Activated naive CD4-positive, alpha-beta T cell treated with anti-CD3 and anti-CD28 coated beads, Interleukin-2, amount 50 U/mL, for 24 hours (primary cell): ENCODE data around the gene RBMS3.

Experiments
- H3K27ac Mint-ChIP-seq: one replicate; pipeline ENCODE4 v1.8.0; 2021; ENCODE audit warnings: mild to moderate bottlenecking, mixed read lengths
- H3K27me3 Mint-ChIP-seq: one replicate; pipeline ENCODE4 v1.8.0; 2021; ENCODE audit warnings: mixed read lengths
- H3K36me3 Mint-ChIP-seq: one replicate; pipeline ENCODE4 v1.8.0; 2021; ENCODE audit warnings: mixed read lengths
- H3K4me1 Mint-ChIP-seq: one replicate; pipeline ENCODE4 v1.8.0; 2021; ENCODE audit warnings: mixed read lengths
- H3K4me3 Mint-ChIP-seq: one replicate; pipeline ENCODE4 v1.8.0; 2021; ENCODE audit warnings: mild to moderate bottlenecking, mixed read lengths
- H3K9me3 Mint-ChIP-seq: one replicate; pipeline ENCODE4 v1.8.0; 2021; ENCODE audit warnings: mixed read lengths

The RBMS3 gene

GRCh38 chr3:29265509-29266072, 15.3 kb upstream of the RBMS3 start:
- Mint-ChIP-seq H3K4me1 (no peaks in the 10 kb centered on the region), H3K27ac (no peak overlapping the region), H3K4me3 (no peak overlapping the region), H3K9me3 (no peaks in the 10 kb centered on the region), H3K36me3 (no peaks in the 10 kb centered on the region), H3K27me3 (no peaks in the 10 kb centered on the region)

GRCh38 chr3:29267226-29267625, 13.6 kb upstream of the RBMS3 start:
- H3K27ac Mint-ChIP-seq, result no peak overlapping the region
- no peaks in the 10 kb centered on the region for H3K27me3 Mint-ChIP-seq
- H3K4me3 Mint-ChIP-seq, result no peak overlapping the region
- H3K9me3 Mint-ChIP-seq, result no peaks in the 10 kb centered on the region
- H3K36me3 Mint-ChIP-seq, result no peaks in the 10 kb centered on the region
- no peaks in the 10 kb centered on the region for H3K4me1 Mint-ChIP-seq

GRCh38 chr3:29268651-29269050, 12.2 kb upstream of the RBMS3 start:
- no peak overlapping the region for H3K4me3 Mint-ChIP-seq
- no peak overlapping the region for H3K27ac Mint-ChIP-seq
- H3K9me3 Mint-ChIP-seq, result no peaks in the 10 kb centered on the region
- H3K36me3 Mint-ChIP-seq, result no peaks in the 10 kb centered on the region
- no peaks in the 10 kb centered on the region for H3K27me3 Mint-ChIP-seq
- H3K4me1 Mint-ChIP-seq, result no peaks in the 10 kb centered on the region

- Mint-ChIP-seq H3K4me1 (no peaks in the 10 kb centered on the region), H3K4me3 (no peak overlapping the region), H3K9me3 (no peaks in the 10 kb centered on the region), H3K27me3 (no peaks in the 10 kb centered on the region), H3K27ac (no peak overlapping the region), H3K36me3 (no peaks in the 10 kb centered on the region)
Observed at GRCh38 chr3:29270752-29271151, 10.1 kb upstream of the RBMS3 start.

- Mint-ChIP-seq H3K27ac (no peak overlapping the region), H3K36me3 (no peaks in the 10 kb centered on the region), H3K9me3 (no peaks in the 10 kb centered on the region), H3K4me1 (no peaks in the 10 kb centered on the region), H3K4me3 (no peak overlapping the region), H3K27me3 (no peaks in the 10 kb centered on the region)
Observed at GRCh38 chr3:29271475-29271874, 9.4 kb upstream of the RBMS3 start.

GRCh38 chr3:29274667-29275066, 6.2 kb upstream of the RBMS3 start:
- no peaks in the 10 kb centered on the region for H3K9me3 Mint-ChIP-seq
- no peaks in the 10 kb centered on the region for H3K36me3 Mint-ChIP-seq
- H3K4me3 Mint-ChIP-seq, result no peak overlapping the region
- H3K27me3 Mint-ChIP-seq, result no peaks in the 10 kb centered on the region
- H3K4me1 Mint-ChIP-seq, result no peaks in the 10 kb centered on the region
- no peak overlapping the region for H3K27ac Mint-ChIP-seq

DNA sequence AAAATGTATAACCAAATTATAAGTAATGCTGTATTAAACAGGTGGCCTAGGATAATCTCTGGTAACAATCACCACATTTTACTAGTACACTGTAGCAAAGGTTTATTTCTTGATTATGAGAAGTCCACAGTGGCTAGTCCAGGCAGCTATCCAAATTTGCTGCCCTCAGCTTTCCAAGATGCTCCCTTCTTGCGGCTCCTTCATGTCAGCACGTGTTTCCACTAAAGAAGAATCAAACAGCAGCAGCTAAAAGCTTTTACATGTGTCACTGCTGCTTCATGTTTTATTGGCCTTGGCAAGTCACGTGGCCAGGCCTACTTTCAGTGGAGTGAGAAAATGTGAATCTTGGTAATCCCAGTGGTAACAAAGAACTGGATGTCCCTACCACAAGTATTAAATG, 5.6 kb upstream of the RBMS3 start:
- Mint-ChIP-seq H3K36me3 (no peaks in the 10 kb centered on the region), H3K27me3 (peaks cover under 1% of the 10 kb centered on the region), H3K4me1 (peaks cover under 1% of the 10 kb centered on the region), H3K27ac (no peak overlapping the region), H3K4me3 (no peak overlapping the region), H3K9me3 (no peaks in the 10 kb centered on the region)

DNA sequence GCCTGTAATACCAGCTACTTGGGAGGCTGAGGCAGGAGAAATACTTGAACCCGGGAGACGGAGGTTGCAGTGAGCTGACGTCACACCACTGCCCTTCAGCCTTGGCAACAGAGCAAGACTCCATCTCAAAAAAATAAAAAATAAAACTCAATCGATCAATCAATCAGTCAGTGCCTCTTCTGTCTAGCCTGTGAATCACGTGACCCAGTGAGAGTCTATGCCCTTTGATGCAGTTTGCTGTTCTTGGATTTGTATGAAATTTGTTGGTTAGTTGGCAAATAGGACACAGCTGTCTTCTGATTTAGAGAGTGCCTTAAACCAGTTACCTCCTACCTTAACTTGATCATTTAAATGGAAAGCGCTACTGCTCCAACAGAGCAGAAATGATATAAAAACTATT, 3.6 kb upstream of the RBMS3 start:
- Mint-ChIP-seq H3K4me3 (no peak overlapping the region), H3K27me3 (peaks cover 12% of the 10 kb centered on the region), H3K4me1 (peaks cover 20% of the 10 kb centered on the region), H3K9me3 (no peaks in the 10 kb centered on the region), H3K36me3 (no peaks in the 10 kb centered on the region), H3K27ac (no peak overlapping the region)

DNA sequence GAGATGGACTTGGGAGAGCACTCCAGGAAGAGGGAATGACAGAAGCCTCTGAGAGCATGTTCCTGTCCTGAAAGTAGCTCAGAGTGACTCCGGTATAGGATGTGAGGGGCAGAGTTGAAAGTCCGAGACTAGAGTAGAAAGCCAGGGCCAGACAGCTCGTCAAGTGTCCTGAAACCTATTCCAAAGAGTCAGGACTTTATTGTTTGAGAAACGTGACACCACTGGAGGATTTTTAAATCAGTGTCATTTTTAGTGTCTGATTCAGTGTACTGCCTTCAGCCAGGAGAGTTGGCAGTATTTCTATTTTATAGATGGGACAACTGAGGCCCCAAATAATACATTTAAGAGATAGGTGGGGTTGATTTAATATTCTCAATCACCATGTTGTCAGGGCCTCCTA, 1.6 kb upstream of the RBMS3 start:
- no peaks in the 10 kb centered on the region for H3K36me3 Mint-ChIP-seq
- no peaks in the 10 kb centered on the region for H3K9me3 Mint-ChIP-seq
- H3K4me1 Mint-ChIP-seq, result peaks cover 35% of the 10 kb centered on the region
- no peak overlapping the region for H3K27ac Mint-ChIP-seq
- peaks cover 24% of the 10 kb centered on the region for H3K27me3 Mint-ChIP-seq
- no peak overlapping the region for H3K4me3 Mint-ChIP-seq

DNA sequence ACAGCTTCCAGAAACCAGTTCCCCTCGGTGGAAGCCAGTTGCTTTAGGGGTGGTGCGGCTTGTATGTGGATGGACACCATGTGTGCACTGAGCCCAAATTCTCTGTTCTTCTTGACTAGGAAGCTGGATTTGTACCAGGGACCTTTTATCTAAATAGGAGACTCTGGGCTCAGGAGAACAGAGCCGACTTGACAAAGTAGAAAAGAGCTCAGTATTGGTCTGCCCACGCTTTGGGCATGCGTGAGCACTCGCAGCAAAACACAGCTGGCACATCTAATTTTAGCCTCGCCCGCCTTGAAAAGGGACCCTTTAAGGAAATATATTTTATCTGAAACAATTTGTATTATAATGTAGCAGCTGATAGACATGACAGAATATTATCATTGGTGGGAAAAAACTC, 1.1 kb upstream of the RBMS3 start:
- peaks cover 24% of the 10 kb centered on the region for H3K27me3 Mint-ChIP-seq
- H3K36me3 Mint-ChIP-seq, result no peaks in the 10 kb centered on the region
- peaks cover 35% of the 10 kb centered on the region for H3K4me1 Mint-ChIP-seq
- no peaks in the 10 kb centered on the region for H3K9me3 Mint-ChIP-seq
- no peak overlapping the region for H3K4me3 Mint-ChIP-seq
- H3K27ac Mint-ChIP-seq, result no peak overlapping the region

DNA sequence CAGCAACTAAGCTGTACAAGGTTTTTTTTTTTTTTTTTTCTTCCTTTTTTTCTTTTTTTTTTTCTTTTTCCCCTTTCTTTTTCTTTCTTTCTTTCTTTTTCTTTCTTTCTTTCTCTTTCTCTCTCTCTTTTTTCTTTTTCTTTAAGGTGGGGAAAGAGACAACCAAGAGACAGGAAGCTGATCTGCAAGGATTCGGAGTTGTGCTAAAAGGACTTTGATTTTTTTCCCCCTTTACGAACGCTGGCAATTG, 148 bp downstream of the RBMS3 start:
- Mint-ChIP-seq H3K4me1 (peaks cover 35% of the 10 kb centered on the region), H3K9me3 (no peaks in the 10 kb centered on the region), H3K36me3 (no peaks in the 10 kb centered on the region), H3K27ac (no peak overlapping the region), H3K4me3 (peak overlapping the region; percentile 87), H3K27me3 (peaks cover 25% of the 10 kb centered on the region)

DNA sequence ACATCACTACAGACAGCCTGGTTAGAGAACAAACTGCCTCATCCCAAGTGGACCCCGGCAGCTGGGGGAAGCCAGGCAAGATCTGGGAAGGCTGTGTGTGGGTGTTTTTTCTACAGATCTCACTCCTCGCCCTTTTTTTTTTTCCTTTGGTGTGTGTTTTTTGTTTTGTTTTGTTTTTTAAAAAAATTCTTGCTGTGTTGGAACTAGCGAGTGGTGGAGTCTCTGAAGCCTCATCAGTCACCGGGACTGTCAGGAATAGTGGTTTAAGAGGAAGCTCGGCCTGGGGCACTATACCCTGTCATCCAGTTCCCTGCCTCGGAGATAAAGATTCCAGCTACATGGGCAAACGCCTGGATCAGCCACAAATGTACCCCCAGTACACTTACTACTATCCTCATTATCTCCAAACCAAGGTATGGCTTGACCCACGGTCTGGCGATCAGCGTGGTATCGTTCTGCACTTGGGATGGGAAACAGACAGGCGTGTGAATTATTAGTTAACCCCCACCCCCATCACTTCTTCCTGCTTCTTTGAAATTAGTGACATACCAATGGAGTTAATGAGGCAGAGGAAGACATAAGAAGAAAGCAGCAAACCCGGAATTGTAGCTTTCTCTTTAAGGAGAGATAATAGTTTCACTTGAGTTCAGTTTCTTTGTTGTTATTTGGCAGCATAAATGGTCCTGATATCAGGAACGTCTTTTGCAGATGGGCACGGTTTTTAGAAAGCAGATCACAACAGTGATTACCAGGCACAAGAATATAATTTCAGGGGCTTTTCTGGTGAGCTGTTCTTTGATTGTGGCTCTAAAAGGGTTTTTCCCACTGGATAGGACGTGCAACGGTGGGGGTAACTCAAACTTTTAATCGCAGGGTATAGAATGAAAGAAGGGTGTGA, 722 bp downstream of the RBMS3 start:
- peak overlapping the region; percentile 87 for H3K4me3 Mint-ChIP-seq
- H3K9me3 Mint-ChIP-seq, result no peaks in the 10 kb centered on the region
- peaks cover 35% of the 10 kb centered on the region for H3K4me1 Mint-ChIP-seq
- no peaks in the 10 kb centered on the region for H3K36me3 Mint-ChIP-seq
- peaks cover 25% of the 10 kb centered on the region for H3K27me3 Mint-ChIP-seq
- H3K27ac Mint-ChIP-seq, result no peak overlapping the region

DNA sequence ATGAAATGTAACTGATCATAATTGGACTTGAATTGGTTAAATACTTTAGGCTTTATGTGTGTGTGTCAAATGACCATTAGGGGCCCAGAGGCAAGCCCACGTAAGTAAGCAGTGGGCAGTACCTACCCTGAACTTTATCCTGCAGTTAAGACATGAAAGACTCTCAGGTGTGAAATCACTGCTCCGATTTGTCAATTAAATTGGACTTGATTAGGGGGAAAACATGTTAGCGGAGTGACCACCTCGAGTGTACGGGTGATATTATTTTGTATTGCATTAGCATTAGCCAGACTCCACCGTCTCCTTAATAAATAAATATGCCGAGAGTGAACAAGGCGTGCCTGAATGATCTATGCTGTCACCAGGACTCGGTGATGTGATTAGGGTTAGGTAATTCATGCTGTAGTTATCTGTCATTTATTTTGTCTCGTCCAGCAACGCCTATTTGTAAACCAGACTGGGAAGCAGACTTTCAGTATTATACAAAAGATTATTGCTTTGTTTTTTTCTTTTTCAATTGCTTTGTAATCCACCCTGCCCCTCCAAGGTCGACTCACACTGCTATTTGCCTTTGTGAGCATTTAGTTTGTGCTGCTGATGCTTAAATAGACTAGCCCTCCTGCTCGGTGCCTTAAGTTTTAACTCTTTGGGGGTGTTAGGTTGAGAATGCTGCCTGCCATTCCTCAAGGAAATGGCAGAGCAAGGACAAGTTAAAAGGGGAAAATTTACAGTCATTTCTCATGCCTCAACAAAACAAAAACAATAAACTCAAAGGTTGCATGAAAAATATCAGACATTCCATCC, 1.8 kb downstream of the RBMS3 start:
- no peaks in the 10 kb centered on the region for H3K36me3 Mint-ChIP-seq
- H3K4me1 Mint-ChIP-seq, result peaks cover 35% of the 10 kb centered on the region
- no peak overlapping the region for H3K27ac Mint-ChIP-seq
- H3K27me3 Mint-ChIP-seq, result peaks cover 25% of the 10 kb centered on the region
- H3K4me3 Mint-ChIP-seq, result peak overlapping the region; percentile 87
- no peaks in the 10 kb centered on the region for H3K9me3 Mint-ChIP-seq

- H3K4me3 Mint-ChIP-seq, result peak overlapping the region; percentile 53
- H3K9me3 Mint-ChIP-seq, result no peaks in the 10 kb centered on the region
- peaks cover 25% of the 10 kb centered on the region for H3K27me3 Mint-ChIP-seq
- peaks cover 35% of the 10 kb centered on the region for H3K4me1 Mint-ChIP-seq
- peak overlapping the region; percentile 49 for H3K27ac Mint-ChIP-seq
- no peaks in the 10 kb centered on the region for H3K36me3 Mint-ChIP-seq
Observed at GRCh38 chr3:29283231-29284119, 2.6 kb downstream of the RBMS3 start.

DNA sequence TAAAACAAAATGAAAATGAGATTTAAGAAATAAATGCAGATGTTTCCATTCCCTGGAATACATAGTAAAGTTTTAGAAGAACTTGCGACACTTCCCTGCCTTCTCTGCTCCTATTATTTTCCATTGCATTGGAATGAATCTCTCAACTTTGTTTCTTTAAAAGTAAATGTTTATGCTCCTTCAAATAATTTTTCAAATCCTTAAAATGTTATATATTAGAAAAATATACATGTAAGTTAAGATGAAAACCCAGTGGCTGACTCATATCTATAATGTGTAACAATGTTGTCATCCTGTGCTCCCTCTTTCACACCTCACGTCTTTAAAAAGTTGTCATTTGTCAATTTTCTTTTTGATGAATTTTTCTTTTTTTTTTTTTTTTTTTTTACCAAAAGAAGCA, 3.6 kb downstream of the RBMS3 start:
- H3K4me1 Mint-ChIP-seq, result peaks cover 35% of the 10 kb centered on the region
- no peak overlapping the region for H3K27ac Mint-ChIP-seq
- H3K27me3 Mint-ChIP-seq, result peaks cover 25% of the 10 kb centered on the region
- H3K4me3 Mint-ChIP-seq, result no peak overlapping the region
- no peaks in the 10 kb centered on the region for H3K36me3 Mint-ChIP-seq
- no peaks in the 10 kb centered on the region for H3K9me3 Mint-ChIP-seq
